B cell (primary cell): ENCODE results near the gene STAM. TPM values are rescaled to one million over a fixed set of nuclear protein-coding genes. Genes with fewer than 3 reads are reported as not detected.

ENCODE experiments used
- ATAC-seq: fragments of 200-7000 bp; cut with Tn5 transposase; one replicate; pipeline ENCODE4 v1.10.0; 2021; ENCODE audit warnings: low read depth, mild to moderate bottlenecking, moderate number of reproducible peaks, moderate library complexity
- CTCF ChIA-PET: fragments of 350-600 bp; sonication (Branson Sonifier 250); formaldehyde crosslinking; loops from one replicate; lab custom pipeline; 2021; ENCODE audit warnings: antibody characterized with exemption, inconsistent platforms; lab: Charles Lee
- POLR2A ChIA-PET: fragments of 350-600 bp; sonication (Branson Sonifier 250); formaldehyde crosslinking; loops from one replicate; lab custom pipeline; 2021; ENCODE audit warnings: antibody characterized with exemption; lab: Charles Lee
- DNase-seq: peaks from one replicate; pipeline ENCODE4 v3.0.0; 2013
- H2AFZ ChIP-seq: 2 replicates; pipeline ENCODE4 v1.6.1; 2012; ENCODE audit warnings: mild to moderate bottlenecking, low read depth, low read length; ENCODE audit not compliant: insufficient read depth, poor library complexity, severe bottlenecking
- H3K27ac ChIP-seq, 2 donors: 1 replicate in 1 of 2; 2 replicates in 1 of 2; pipeline ENCODE4 v1.5.1; 2012 to 2013; ENCODE audit warnings: low read length in 2 of 2, mild to moderate bottlenecking in 2 of 2, moderate library complexity in 1 of 2
- H3K27me3 ChIP-seq, 4 experiments: fragments of 200-600 bp in 1 of 4; sonication (generic) in 1 of 4; replicated peaks in 1 of 4; 1 replicate in 2 of 4; 2 replicates in 2 of 4; pipeline versions ENCODE4 v1.6.1 to v1.7.0; 2013 to 2016; ENCODE audit warnings: low read length in 3 of 4, mild to moderate bottlenecking in 2 of 4, mixed read lengths in 1 of 4, moderate library complexity in 1 of 4; ENCODE audit not compliant: insufficient read depth in 4 of 4, control insufficient read depth in 3 of 4; ENCODE audit errors: control extremely low read depth in 1 of 4
- H3K36me3 ChIP-seq, 2 experiments: replicated peaks in 1 of 2; 1 replicate in 1 of 2; 2 replicates in 1 of 2; pipeline versions ENCODE4 v1.6.1 to v1.7.1; 2013; ENCODE audit warnings: low read length in 1 of 2; ENCODE audit not compliant: insufficient read depth in 2 of 2, control insufficient read depth in 1 of 2; ENCODE audit errors: control extremely low read depth in 1 of 2, extremely low read depth in 1 of 2
- H3K4me1 ChIP-seq, 2 donors: fragments of 200-600 bp in 1 of 2; sonication (generic) in 1 of 2; 1 replicate in 1 of 2; 2 replicates in 1 of 2; pipeline versions ENCODE4 v1.5.1 to v1.6.1; 2013 to 2017; ENCODE audit warnings: low read length in 2 of 2; ENCODE audit not compliant: control insufficient read depth in 2 of 2, insufficient read depth in 2 of 2
- H3K4me2 ChIP-seq: replicated peaks from 2 replicates; pipeline ENCODE3; 2012; ENCODE audit warnings: mild to moderate bottlenecking, low read depth, low read length; ENCODE audit not compliant: poor library complexity, severe bottlenecking
- H3K4me3 ChIP-seq, 5 experiments: fragments of 200-600 bp in 1 of 5; sonication (generic) in 1 of 5; 1 replicate in 3 of 5; 2 replicates in 2 of 5; pipeline versions ENCODE4 v1.5.1 to v1.7.0; 2011 to 2016; ENCODE audit warnings: low read length in 4 of 5, mild to moderate bottlenecking in 4 of 5, low read depth in 2 of 5, control low read depth in 1 of 5, moderate library complexity in 1 of 5; ENCODE audit not compliant: insufficient read depth in 1 of 5; ENCODE audit errors: control extremely low read depth in 1 of 5, extremely low read depth in 1 of 5
- H3K79me2 ChIP-seq: fragments of 200-600 bp; sonication (generic); one replicate; pipeline ENCODE4 v1.6.0; 2016; ENCODE audit warnings: low read length; ENCODE audit not compliant: control insufficient read depth, insufficient read depth
- H3K9ac ChIP-seq: fragments of 200-600 bp; sonication (generic); 2 replicates; pipeline ENCODE4 v1.6.1; 2017; ENCODE audit warnings: mild to moderate bottlenecking, low read length, moderate library complexity
- H3K9me3 ChIP-seq, 3 donors: one replicate each; pipeline versions ENCODE4 v1.6.1 to v1.7.1; 2013; ENCODE audit warnings: low read length in 2 of 3; ENCODE audit not compliant: control insufficient read depth in 2 of 3, insufficient read depth in 1 of 3; ENCODE audit errors: control extremely low read depth in 1 of 3
- H4K20me1 ChIP-seq: 2 replicates; pipeline ENCODE4 v1.6.0; 2012; ENCODE audit warnings: mild to moderate bottlenecking, low read length; ENCODE audit not compliant: insufficient read depth, control insufficient read depth, poor library complexity, severe bottlenecking
- H3K27ac Mint-ChIP-seq: one replicate; pipeline ENCODE4 v1.8.0; 2021; ENCODE audit warnings: mixed read lengths
- H3K27me3 Mint-ChIP-seq: one replicate; pipeline ENCODE4 v1.8.0; 2021; ENCODE audit warnings: mixed read lengths
- H3K4me1 Mint-ChIP-seq: one replicate; pipeline ENCODE4 v1.8.0; 2021; ENCODE audit warnings: mixed read lengths
- H3K4me3 Mint-ChIP-seq: one replicate; pipeline ENCODE4 v1.8.0; 2021; ENCODE audit warnings: mixed read lengths
- H3K9me3 Mint-ChIP-seq: one replicate; pipeline ENCODE4 v1.8.0; 2022; ENCODE audit warnings: mixed read lengths; ENCODE audit not compliant: insufficient read depth
- EZH2 ChIP-seq: IDR thresholded peaks from 2 replicates; pipeline ENCODE4 v1.6.1; 2012; ENCODE audit warnings: borderline replicate concordance, low read depth, mild to moderate bottlenecking, moderate library complexity, low read length; ENCODE audit not compliant: insufficient read depth, poor library complexity, severe bottlenecking
- WGBS: methylation state at CpG from one replicate; pipeline ENCODE4 v1.1.5; 2013; ENCODE audit warnings: missing lambda C conversion rate; ENCODE audit not compliant: insufficient coverage; 5-methylcytosine and 5-hydroxymethylcytosine counted together
- intact Hi-C: fragments of 100-400 bp; cut with micrococcal nuclease; formaldehyde crosslinking; loops from one replicate; pipeline ENCODE4 v1.10.0; 2022
- polyA plus RNA-seq: library from polyadenylated mRNA; depleted of rRNA; stranded (reverse); fragments of >200 nt; gene quantifications from 2 replicates; pipeline ENCODE4 v1.2.3, GENCODE V29; 2012
- total RNA-seq, 2 donors: library from RNA; stranded (reverse); fragments of 120-200 nt in 1 of 2; gene quantifications; 1 replicate in 1 of 2; 2 replicates in 1 of 2; pipeline versions ENCODE4 v1.2.3 to v1.2.4, GENCODE V29; 2013 to 2022
- TF ChIP-seq, protein P1 (sequence below): fragments of 200-600 bp; IDR thresholded peaks from one replicate; pipeline ENCODE4 v1.8.0; 2022; ENCODE audit warnings: antibody characterized with exemption, mild to moderate bottlenecking

Gene STAM
- total and polyA plus RNA-seq, 2 donors (not counting 1 experiment from before 2014, with no cell fraction given), result 9.1 to 35.1 TPM

- ChIA-PET POLR2A (no interaction called here), CTCF (interaction anchor here (1.4 kb wide), 1 partner anchor 11 kb away, joined by 3 read pairs; no protein-coding TSS in a partner anchor)
- no peak overlapping the region for H3K27ac Mint-ChIP-seq
- Histone ChIP-seq H4K20me1 (no peaks in the 10 kb centered on the region), H3K27ac (no peak overlapping the region), H3K4me3 (no peak overlapping the region), H3K9ac (no peak overlapping the region), H3K4me2 (no peak overlapping the region), H3K4me1 (peaks cover 3 to 14% of the 10 kb centered on the region in 2 donors), H3K27me3 (no peaks in the 10 kb centered on the region), H2AFZ (no peak overlapping the region), H3K79me2 (peaks cover 48% of the 10 kb centered on the region), H3K9me3 (no peaks in the 10 kb centered on the region), H3K36me3 (peaks cover 0 to 4% of the 10 kb centered on the region in 2 experiments)
- H3K27me3 Mint-ChIP-seq, result no peaks in the 10 kb centered on the region
- intact Hi-C loops, result loop anchor here (5.0 kb wide), 1 partner anchor 42 kb away; the partner anchor contains the start of gene STAM
- no peak for TF ChIP-seq EZH2
- TF ChIP-seq, protein P1, sequence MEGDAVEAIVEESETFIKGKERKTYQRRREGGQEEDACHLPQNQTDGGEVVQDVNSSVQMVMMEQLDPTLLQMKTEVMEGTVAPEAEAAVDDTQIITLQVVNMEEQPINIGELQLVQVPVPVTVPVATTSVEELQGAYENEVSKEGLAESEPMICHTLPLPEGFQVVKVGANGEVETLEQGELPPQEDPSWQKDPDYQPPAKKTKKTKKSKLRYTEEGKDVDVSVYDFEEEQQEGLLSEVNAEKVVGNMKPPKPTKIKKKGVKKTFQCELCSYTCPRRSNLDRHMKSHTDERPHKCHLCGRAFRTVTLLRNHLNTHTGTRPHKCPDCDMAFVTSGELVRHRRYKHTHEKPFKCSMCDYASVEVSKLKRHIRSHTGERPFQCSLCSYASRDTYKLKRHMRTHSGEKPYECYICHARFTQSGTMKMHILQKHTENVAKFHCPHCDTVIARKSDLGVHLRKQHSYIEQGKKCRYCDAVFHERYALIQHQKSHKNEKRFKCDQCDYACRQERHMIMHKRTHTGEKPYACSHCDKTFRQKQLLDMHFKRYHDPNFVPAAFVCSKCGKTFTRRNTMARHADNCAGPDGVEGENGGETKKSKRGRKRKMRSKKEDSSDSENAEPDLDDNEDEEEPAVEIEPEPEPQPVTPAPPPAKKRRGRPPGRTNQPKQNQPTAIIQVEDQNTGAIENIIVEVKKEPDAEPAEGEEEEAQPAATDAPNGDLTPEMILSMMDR, result no peak
- no peak for ATAC-seq
- no peaks in the 10 kb centered on the region for H3K9me3 Mint-ChIP-seq
- 60% methylated on average over 1 of the region's 6 CpGs for WGBS
- peaks cover 34% of the 10 kb centered on the region for H3K4me1 Mint-ChIP-seq
- H3K4me3 Mint-ChIP-seq, result peak overlapping the region; percentile 32
- no peak for DNase-seq
These were observed 40.6 kb downstream of the STAM start for GRCh38 chr10:17684537-17684936.

- Histone ChIP-seq H3K9ac (no peak overlapping the region), H3K36me3 (peaks cover 4 to 10% of the 10 kb centered on the region in 2 experiments), H4K20me1 (no peaks in the 10 kb centered on the region), H3K27ac (no peak overlapping the region), H3K4me2 (no peak overlapping the region), H3K9me3 (no peaks in the 10 kb centered on the region), H3K27me3 (no peaks in the 10 kb centered on the region), H3K4me3 (no peak overlapping the region), H2AFZ (no peak overlapping the region), H3K4me1 (peaks cover 3 to 14% of the 10 kb centered on the region in 2 donors), H3K79me2 (peaks cover 40% of the 10 kb centered on the region)
- intact Hi-C loops, result no loop called here
- ChIA-PET POLR2A (no interaction called here), CTCF (no interaction called here)
- no peaks in the 10 kb centered on the region for H3K27me3 Mint-ChIP-seq
- peaks cover 32% of the 10 kb centered on the region for H3K4me1 Mint-ChIP-seq
- DNase-seq (peak; percentile 12), ATAC-seq (no peak)
- TF ChIP-seq EZH2, result no peak
- TF ChIP-seq, protein P1, result no peak
- no peak overlapping the region for H3K27ac Mint-ChIP-seq
- no peak overlapping the region for H3K4me3 Mint-ChIP-seq
- 86% methylated on average over 2 of the region's 3 CpGs for WGBS
- no peaks in the 10 kb centered on the region for H3K9me3 Mint-ChIP-seq
These were observed 41.4 kb downstream of the STAM start for GRCh38 chr10:17685233-17685840.
